GM15510 (cell line): ENCODE results near the gene FXYD6.

Experiments
- POLR2A ChIP-seq: IDR thresholded peaks from 3 replicates; pipeline ENCODE4 v1.6.1; 2011; ENCODE audit warnings: borderline replicate concordance; ENCODE audit not compliant: insufficient read length; ENCODE audit errors: extremely low read depth

Gene FXYD6

GRCh38 chr11:117855912-117856651, 20.4 kb downstream of the FXYD6 start:
- no peak for TF ChIP-seq POLR2A

GRCh38 chr11:117855186-117855845, 21.1 kb downstream of the FXYD6 start:
- no peak for TF ChIP-seq POLR2A

DNA sequence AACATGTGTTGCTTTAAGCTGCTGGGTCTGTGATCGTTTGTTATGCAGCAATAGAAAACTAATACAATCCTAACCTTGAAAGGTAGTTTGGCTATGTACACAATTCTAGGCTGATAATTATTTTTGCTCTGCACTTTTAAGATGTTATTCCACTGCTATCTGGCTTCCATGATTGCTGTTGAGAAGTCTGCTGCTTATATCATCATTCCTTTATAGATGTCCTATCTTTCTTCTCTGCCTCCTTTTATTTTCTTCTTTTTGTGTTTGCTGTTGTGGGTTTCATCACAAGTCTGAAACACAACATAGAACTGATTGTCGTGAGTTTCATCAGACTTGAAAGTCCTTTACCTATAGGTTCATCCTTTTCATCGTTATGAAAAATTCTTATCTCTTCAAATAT, 24.1 kb downstream of the FXYD6 start:
- TF ChIP-seq POLR2A, result no peak

- no peak for TF ChIP-seq POLR2A
Measured at GRCh38 chr11:117851852-117852251, 24.6 kb downstream of the FXYD6 start.

- TF ChIP-seq POLR2A, result no peak
Measured at GRCh38 chr11:117851106-117851505, 25.4 kb downstream of the FXYD6 start.

DNA sequence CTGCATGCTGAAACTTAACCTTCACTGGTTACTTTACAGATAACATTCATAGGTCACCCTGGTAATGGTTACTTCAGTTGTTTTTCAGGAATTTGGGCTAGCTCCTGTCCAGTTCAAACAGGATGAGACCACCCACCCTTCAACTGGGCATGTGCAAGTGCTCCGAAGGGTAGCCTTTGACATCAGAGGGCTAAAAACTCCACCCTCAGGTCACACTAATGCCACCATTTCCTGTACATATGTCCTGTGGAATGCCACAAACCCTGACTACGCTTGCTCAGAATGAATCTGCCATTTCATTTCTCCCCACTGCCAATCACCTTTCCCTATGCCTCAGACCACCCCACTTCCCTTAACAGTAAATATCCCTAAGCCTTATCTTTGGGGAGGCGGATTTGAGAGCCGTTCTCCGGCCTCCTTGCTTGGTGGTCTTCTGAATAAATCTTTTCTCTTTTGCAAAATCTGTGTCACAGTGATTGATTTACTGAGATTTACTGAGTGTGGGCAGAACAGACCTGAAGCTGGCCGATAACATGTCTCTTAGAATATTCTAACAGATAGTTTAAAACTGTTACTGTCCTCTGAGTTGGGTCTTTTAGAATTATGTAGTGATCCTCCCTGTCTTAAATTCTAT, 26.6 kb downstream of the FXYD6 start:
- TF ChIP-seq POLR2A, result no peak

GRCh38 chr11:117843666-117844484, 32.6 kb downstream of the FXYD6 start:
- TF ChIP-seq POLR2A, result no peak

- no peak for TF ChIP-seq POLR2A
Measured at GRCh38 chr11:117842131-117842941, 34.1 kb downstream of the FXYD6 start.

DNA sequence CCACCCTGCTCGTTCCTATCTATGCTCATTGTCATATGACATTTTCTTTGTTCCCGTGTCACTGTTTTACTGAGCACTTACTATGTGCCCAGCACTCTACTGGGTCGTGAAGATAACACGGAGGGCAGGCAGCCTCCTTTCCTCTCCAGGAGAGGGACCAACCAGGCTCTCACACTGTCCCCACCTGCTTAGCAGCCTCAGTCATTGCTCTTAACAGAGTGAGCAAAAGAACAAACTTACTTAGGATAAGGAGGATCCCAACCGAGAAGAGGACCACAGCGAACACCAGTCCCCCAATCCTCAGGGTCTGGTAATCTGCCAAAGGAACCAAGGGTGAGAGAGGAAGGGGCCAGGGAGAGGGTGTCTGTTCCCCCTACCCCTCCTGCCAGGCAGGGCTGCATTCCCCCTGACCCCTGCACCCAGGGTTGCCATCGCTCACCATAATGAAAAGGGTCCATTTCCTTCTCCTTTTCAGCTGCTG, 34.9 kb downstream of the FXYD6 start:
- no peak for TF ChIP-seq POLR2A

DNA sequence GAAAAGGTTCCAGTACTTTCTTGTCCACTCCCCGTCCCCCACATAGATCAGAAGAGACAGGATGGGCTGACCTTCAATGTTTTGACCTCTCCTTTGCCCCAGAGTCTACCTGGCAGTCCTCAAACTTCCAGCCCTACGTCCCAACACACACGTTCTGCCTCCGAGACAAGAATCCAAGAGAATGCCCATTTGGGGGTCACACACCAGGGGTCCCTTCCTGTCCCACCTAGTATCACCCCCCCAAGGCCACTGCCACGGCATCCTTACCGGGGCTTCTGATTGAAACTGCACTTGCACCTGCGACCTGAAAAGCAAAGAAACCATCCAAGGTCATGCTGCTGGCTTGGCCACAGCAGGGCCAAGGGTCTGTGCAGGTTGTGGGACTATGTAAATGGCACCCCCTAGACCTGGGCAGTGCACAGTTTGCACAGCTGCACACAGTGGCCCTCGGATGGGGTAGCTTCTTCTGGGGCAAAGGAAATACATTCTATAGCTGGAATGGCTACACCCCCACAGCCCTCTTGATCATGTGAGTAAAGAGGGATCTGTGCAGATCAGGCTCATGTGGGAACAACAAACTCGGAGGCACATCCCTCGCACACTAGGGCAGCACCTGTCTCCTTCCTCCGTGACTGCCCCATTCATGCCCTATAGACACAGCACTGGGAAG, 35.4 kb downstream of the FXYD6 start:
- TF ChIP-seq POLR2A, result no peak

- no peak for TF ChIP-seq POLR2A
Measured at GRCh38 chr11:117839936-117840813, 36.3 kb downstream of the FXYD6 start.

GRCh38 chr11:117839380-117839881, 37.0 kb downstream of the FXYD6 start:
- TF ChIP-seq POLR2A, result no peak
